VCaP (cell line): ENCODE data around the gene LAMA2.

ENCODE experiments used
- H3K27ac ChIP-seq: fragments of 450-650 bp; 2 replicates; pipeline ENCODE4 v1.5.1; 2017
- CTCF ChIP-seq: fragments of 450-650 bp; conservative IDR thresholded peaks from 2 replicates; pipeline ENCODE4 v1.5.1; 2017; ENCODE audit warnings: mild to moderate bottlenecking, moderate library complexity

Gene LAMA2

GRCh38 chr6:129197154-129197553 lies 314.2 kb downstream of the LAMA2 start:
- no peak for TF ChIP-seq CTCF
- H3K27ac ChIP-seq: no peak overlapping the region

GRCh38 chr6:129200151-129200550 lies 317.2 kb downstream of the LAMA2 start:
- no peak overlapping the region for H3K27ac ChIP-seq
- TF ChIP-seq CTCF: no peak

GRCh38 chr6:129203190-129203900 lies 320.4 kb downstream of the LAMA2 start:
- H3K27ac ChIP-seq: no peak overlapping the region
- TF ChIP-seq CTCF: no peak

GRCh38 chr6:129206821-129207220 lies 323.9 kb downstream of the LAMA2 start:
- TF ChIP-seq CTCF: no peak
- H3K27ac ChIP-seq: peak overlapping the region; percentile 77

DNA sequence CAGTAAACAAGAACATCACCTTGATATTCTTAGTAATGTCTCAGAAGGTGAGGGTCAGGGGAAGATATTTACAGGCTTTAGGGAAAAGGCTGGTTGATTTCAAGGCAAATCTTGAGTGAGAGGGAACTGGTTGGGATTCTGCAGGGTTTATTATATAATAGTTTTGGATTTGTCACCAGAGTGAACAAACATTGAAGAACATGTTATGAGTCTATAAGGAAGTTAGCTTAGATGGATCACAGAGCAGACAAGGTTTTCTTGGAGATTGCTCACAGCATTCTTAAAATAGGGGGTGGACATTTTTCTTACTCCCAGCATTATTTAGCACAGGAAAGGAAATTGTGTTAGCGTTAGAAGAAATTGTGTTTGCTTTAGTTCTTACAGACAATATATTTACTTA lies 324.9 kb downstream of the LAMA2 start:
- TF ChIP-seq CTCF: no peak
- H3K27ac ChIP-seq: peak overlapping the region; percentile 77

GRCh38 chr6:129208415-129209034 lies 325.6 kb downstream of the LAMA2 start:
- peak overlapping the region; percentile 77 for H3K27ac ChIP-seq
- no peak for TF ChIP-seq CTCF

DNA sequence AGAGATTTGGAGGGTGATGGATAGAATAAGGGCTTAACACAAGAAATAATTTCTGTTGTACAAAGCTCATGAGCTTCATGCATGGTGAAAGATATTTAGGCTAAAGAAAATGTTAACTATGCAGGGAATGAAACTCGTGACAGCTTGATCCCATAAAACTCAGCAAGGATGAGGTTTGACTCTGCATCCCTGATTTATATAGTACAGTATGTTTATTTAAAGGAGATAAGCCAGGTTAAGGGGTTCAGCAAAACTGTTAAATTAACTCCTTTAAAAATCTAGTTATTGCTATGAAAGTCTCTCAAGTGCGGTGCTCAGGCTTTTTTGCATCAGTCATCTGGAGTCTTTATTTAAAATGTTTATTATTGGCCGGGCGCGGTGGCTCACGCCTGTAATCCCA lies 326.4 kb downstream of the LAMA2 start:
- no peak for TF ChIP-seq CTCF
- peak overlapping the region; percentile 77 for H3K27ac ChIP-seq
